HEK293 (cell line): ENCODE results near the gene GPRC5D.
A peak's percentile ranks its signal among the peaks of the same experiment; 100 is the strongest.

Experiments used
- CTCF ChIA-PET: fragments of 350-600 bp; formaldehyde crosslinking; extraction: SDS; loops from one replicate; lab custom pipeline; 2021; ENCODE audit warnings: antibody characterized with exemption; lab: Yijun Ruan, JAX
- POLR2A ChIA-PET: fragments of 300-600 bp; formaldehyde crosslinking; extraction: SDS; loops from one replicate; lab custom pipeline; 2020; ENCODE audit warnings: antibody characterized with exemption, inconsistent platforms; lab: Yijun Ruan, JAX
- H3K27ac ChIP-seq: fragments of 200-500 bp; sonication (Bioruptor generic); 2 replicates; pipeline ENCODE4 v1.5.1; 2014; ENCODE audit warnings: low read depth, low read length, control low read depth, inconsistent platforms; ENCODE audit errors: extremely low read depth
- H3K36me3 ChIP-seq, 2 experiments: fragments of 200-500 bp in 1 of 2; sonication (Bioruptor generic) in 1 of 2; 1 replicate in 1 of 2; 2 replicates in 1 of 2; pipeline ENCODE4 v1.5.1; 2014 to 2017; ENCODE audit warnings: inconsistent platforms in 2 of 2, low read length in 2 of 2; ENCODE audit not compliant: control insufficient read depth in 2 of 2, insufficient read depth in 1 of 2
- H3K4me1 ChIP-seq: fragments of 200-500 bp; sonication (Bioruptor generic); 2 replicates; pipeline ENCODE4 v1.5.1; 2014; ENCODE audit warnings: mild to moderate bottlenecking, low read length, inconsistent platforms; ENCODE audit not compliant: control insufficient read depth, insufficient read depth
- H3K4me3 ChIP-seq: 2 replicates; pipeline ENCODE4 v1.5.1; 2011; ENCODE audit warnings: low read depth, mild to moderate bottlenecking, control low read depth, low read length, moderate library complexity
- H3K9me3 ChIP-seq: fragments of 200-500 bp; sonication (Bioruptor generic); 2 replicates; pipeline ENCODE4 v1.5.1; 2014; ENCODE audit warnings: low read depth, low read length, inconsistent platforms; ENCODE audit not compliant: control insufficient read depth, insufficient read depth
- FEZF1 ChIP-seq: fragments of 450-650 bp; formaldehyde crosslinking; IDR thresholded peaks from 2 replicates; pipeline ENCODE4 v1.5.1; 2016; ENCODE audit warnings: missing biosample characterization, missing genetic modification characterization
- GFI1B ChIP-seq: fragments of 450-650 bp; formaldehyde crosslinking; IDR thresholded peaks from 2 replicates; pipeline ENCODE4 v1.5.1; 2016; ENCODE audit warnings: missing biosample characterization, missing genetic modification characterization
- GLI4 ChIP-seq: fragments of 450-650 bp; formaldehyde crosslinking; IDR thresholded peaks from 2 replicates; pipeline ENCODE4 v1.5.1; 2016; ENCODE audit warnings: missing biosample characterization, missing genetic modification characterization
- OVOL3 ChIP-seq: fragments of 450-650 bp; formaldehyde crosslinking; IDR thresholded peaks from 2 replicates; pipeline ENCODE4 v1.5.1; 2016; ENCODE audit warnings: missing biosample characterization, missing genetic modification characterization
- REPIN1 ChIP-seq: fragments of 450-650 bp; formaldehyde crosslinking; IDR thresholded peaks from 2 replicates; pipeline ENCODE4 v1.5.1; 2017; ENCODE audit warnings: missing biosample characterization, missing genetic modification characterization, low read depth
- SP3 ChIP-seq: fragments of 450-650 bp; formaldehyde crosslinking; IDR thresholded peaks from 2 replicates; pipeline ENCODE4 v1.5.1; 2016; ENCODE audit warnings: missing biosample characterization, missing genetic modification characterization
- WT1 ChIP-seq: fragments of 450-650 bp; formaldehyde crosslinking; IDR thresholded peaks from 2 replicates; pipeline ENCODE4 v1.5.1; 2016; ENCODE audit warnings: missing biosample characterization, missing genetic modification characterization
- ZBTB17 ChIP-seq: fragments of 450-650 bp; formaldehyde crosslinking; IDR thresholded peaks from 2 replicates; pipeline ENCODE4 v1.5.1; 2016; ENCODE audit warnings: missing biosample characterization, missing genetic modification characterization
- ZFP3 ChIP-seq: fragments of 450-650 bp; formaldehyde crosslinking; IDR thresholded peaks from 2 replicates; pipeline ENCODE4 v1.5.1; 2016; ENCODE audit warnings: low read depth, missing biosample characterization, missing genetic modification characterization
- ZNF132 ChIP-seq: fragments of 450-650 bp; formaldehyde crosslinking; IDR thresholded peaks from 2 replicates; pipeline ENCODE4 v1.5.1; 2017; ENCODE audit warnings: missing biosample characterization, missing genetic modification characterization, borderline replicate concordance
- ZNF138 ChIP-seq: fragments of 450-650 bp; formaldehyde crosslinking; IDR thresholded peaks from 2 replicates; pipeline ENCODE4 v1.5.1; 2016; ENCODE audit warnings: missing biosample characterization, missing genetic modification characterization, borderline replicate concordance
- ZNF184 ChIP-seq: fragments of 450-650 bp; IDR thresholded peaks from 2 replicates; pipeline ENCODE4 v1.5.1; 2018; ENCODE audit warnings: missing biosample characterization, mild to moderate bottlenecking, missing genetic modification characterization
- ZNF324 ChIP-seq: fragments of 450-650 bp; formaldehyde crosslinking; IDR thresholded peaks from 2 replicates; pipeline ENCODE4 v1.5.1; 2016; ENCODE audit warnings: missing biosample characterization, missing genetic modification characterization
- ZNF335 ChIP-seq: fragments of 450-650 bp; formaldehyde crosslinking; conservative IDR thresholded peaks from 2 replicates; pipeline ENCODE4 v1.5.1; 2016; ENCODE audit warnings: missing biosample characterization, missing genetic modification characterization
- ZNF366 ChIP-seq: fragments of 450-650 bp; formaldehyde crosslinking; conservative IDR thresholded peaks from 2 replicates; pipeline ENCODE4 v1.5.1; 2016; ENCODE audit warnings: missing biosample characterization, missing genetic modification characterization
- ZNF416 ChIP-seq: fragments of 450-650 bp; formaldehyde crosslinking; IDR thresholded peaks from 2 replicates; pipeline ENCODE4 v1.5.1; 2016; ENCODE audit warnings: missing biosample characterization, missing genetic modification characterization
- ZNF544 ChIP-seq: fragments of 450-650 bp; formaldehyde crosslinking; IDR thresholded peaks from 2 replicates; pipeline ENCODE4 v1.5.0; 2017; ENCODE audit warnings: missing biosample characterization, missing genetic modification characterization
- ZNF571 ChIP-seq: fragments of 450-650 bp; formaldehyde crosslinking; IDR thresholded peaks from 2 replicates; pipeline ENCODE4 v1.5.0; 2017; ENCODE audit warnings: missing biosample characterization, missing genetic modification characterization
- ZNF664 ChIP-seq: fragments of 450-650 bp; formaldehyde crosslinking; IDR thresholded peaks from 2 replicates; pipeline ENCODE4 v1.5.1; 2016; ENCODE audit warnings: missing biosample characterization, missing genetic modification characterization
- ZNF707 ChIP-seq: fragments of 450-650 bp; formaldehyde crosslinking; IDR thresholded peaks from 2 replicates; pipeline ENCODE4 v1.5.1; 2016; ENCODE audit warnings: missing biosample characterization, missing genetic modification characterization
- ZNF776 ChIP-seq: fragments of 450-650 bp; formaldehyde crosslinking; IDR thresholded peaks from 2 replicates; pipeline ENCODE4 v1.5.0; 2017; ENCODE audit warnings: missing biosample characterization, missing genetic modification characterization, borderline replicate concordance
- ZNF791 ChIP-seq: fragments of 450-650 bp; formaldehyde crosslinking; IDR thresholded peaks from 2 replicates; pipeline ENCODE4 v1.5.1; 2016; ENCODE audit warnings: missing biosample characterization, missing genetic modification characterization
- TF ChIP-seq, protein P1 (sequence below): fragments of 450-650 bp; formaldehyde crosslinking; IDR thresholded peaks from 2 replicates; pipeline ENCODE4 v1.5.1; 2016; ENCODE audit warnings: missing biosample characterization, missing genetic modification characterization
- TF ChIP-seq, protein P2 (sequence below): fragments of 450-650 bp; formaldehyde crosslinking; IDR thresholded peaks from 2 replicates; pipeline ENCODE4 v1.5.1; 2016; ENCODE audit warnings: missing biosample characterization, missing genetic modification characterization
- TF ChIP-seq, protein P3 (sequence below): fragments of 450-650 bp; formaldehyde crosslinking; IDR thresholded peaks from 2 replicates; pipeline ENCODE4 v1.5.1; 2017; ENCODE audit warnings: missing biosample characterization, missing genetic modification characterization
- TF ChIP-seq, protein P4 (sequence below): sonication (generic); formaldehyde crosslinking; IDR thresholded peaks from 2 replicates; pipeline ENCODE4 v1.8.1; 2022; ENCODE audit warnings: mild to moderate bottlenecking, moderate library complexity, missing genetic modification reagents
- TF ChIP-seq, protein P5 (sequence below): fragments of 450-650 bp; formaldehyde crosslinking; IDR thresholded peaks from 2 replicates; pipeline ENCODE4 v1.5.1; 2016; ENCODE audit warnings: missing biosample characterization, missing genetic modification characterization, borderline replicate concordance

GPRC5D gene

DNA sequence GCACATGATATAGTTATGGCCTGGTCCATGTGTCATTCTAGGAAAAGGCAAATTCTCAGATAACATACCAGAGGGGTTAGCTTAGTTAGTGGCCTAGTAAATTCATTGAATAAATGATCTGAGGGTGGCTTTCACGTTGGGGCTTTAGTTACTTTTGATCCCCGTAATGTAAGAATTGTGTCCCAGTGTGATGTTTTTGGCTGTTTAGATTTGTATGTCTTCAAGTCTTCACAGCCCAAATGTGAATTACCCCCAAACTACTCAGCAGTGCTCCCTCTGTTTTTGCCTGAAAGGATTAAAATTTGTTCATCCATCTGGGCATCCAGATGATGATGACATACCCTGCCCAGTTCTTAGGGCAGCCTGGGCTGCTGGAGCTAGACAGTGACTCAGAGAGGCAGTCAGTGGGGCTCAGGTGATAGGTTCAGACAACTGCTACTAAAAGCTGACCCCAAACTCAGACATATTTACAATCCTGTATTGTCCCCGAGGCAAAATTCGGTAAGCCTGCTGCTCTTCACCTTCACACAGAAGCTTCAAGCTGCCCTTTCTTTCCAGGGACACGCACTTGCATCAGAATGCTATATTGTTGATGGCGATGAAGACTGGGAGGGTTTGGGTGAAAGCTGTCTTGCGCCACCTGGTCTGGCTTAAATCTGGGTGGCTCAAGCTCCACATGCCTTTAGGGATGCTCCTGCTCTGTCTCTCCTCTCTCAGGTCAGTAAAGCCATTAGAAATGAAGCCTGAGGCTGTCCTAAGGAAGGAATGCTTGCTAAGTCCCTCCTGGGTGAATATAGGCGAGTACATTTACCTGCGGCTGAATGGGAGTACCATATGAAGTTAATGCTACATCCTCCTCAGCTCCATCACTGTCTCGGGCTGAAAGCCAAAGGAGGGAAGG lies 10.3 kb downstream of the GPRC5D start:
- no peaks in the 10 kb centered on the region for H3K36me3 ChIP-seq
- no peaks in the 10 kb centered on the region for H3K4me1 ChIP-seq
- no peak overlapping the region for H3K27ac ChIP-seq
- ChIA-PET POLR2A (no interaction called here), CTCF (interaction anchor here (1.1 kb wide), 2 partner anchors 38 to 129 kb away, joined by 3 read pairs; no protein-coding TSS in a partner anchor)
- TF ChIP-seq ZNF571 (tag by site-specific recombination) (no peak), ZNF335 (peak; percentile 64), ZNF366 (tag by site-specific recombination) (no peak), ZNF416 (tag by site-specific recombination) (no peak), FEZF1 (tag by site-specific recombination) (no peak), ZBTB17 (no peak), GLI4 (tag by site-specific recombination) (no peak), ZNF791 (no peak), ZNF138 (tag by site-specific recombination) (no peak)
- TF ChIP-seq, protein P1, sequence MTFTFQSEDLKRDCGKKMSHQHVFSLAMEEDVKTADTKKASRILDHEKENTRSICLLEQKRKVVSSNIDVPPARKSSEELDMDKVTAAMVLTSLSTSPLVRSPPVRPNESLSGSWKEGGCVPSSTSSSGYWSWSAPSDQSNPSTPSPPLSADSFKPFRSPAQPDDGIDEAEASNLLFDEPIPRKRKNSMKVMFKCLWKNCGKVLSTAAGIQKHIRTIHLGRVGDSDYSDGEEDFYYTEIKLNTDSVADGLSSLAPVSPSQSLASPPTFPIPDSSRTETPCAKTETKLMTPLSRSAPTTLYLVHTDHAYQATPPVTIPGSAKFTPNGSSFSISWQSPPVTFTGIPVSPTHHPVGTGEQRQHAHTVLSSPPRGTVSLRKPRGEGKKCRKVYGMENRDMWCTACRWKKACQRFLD (tag by site-specific recombination) = no peak
- TF ChIP-seq, protein P2, sequence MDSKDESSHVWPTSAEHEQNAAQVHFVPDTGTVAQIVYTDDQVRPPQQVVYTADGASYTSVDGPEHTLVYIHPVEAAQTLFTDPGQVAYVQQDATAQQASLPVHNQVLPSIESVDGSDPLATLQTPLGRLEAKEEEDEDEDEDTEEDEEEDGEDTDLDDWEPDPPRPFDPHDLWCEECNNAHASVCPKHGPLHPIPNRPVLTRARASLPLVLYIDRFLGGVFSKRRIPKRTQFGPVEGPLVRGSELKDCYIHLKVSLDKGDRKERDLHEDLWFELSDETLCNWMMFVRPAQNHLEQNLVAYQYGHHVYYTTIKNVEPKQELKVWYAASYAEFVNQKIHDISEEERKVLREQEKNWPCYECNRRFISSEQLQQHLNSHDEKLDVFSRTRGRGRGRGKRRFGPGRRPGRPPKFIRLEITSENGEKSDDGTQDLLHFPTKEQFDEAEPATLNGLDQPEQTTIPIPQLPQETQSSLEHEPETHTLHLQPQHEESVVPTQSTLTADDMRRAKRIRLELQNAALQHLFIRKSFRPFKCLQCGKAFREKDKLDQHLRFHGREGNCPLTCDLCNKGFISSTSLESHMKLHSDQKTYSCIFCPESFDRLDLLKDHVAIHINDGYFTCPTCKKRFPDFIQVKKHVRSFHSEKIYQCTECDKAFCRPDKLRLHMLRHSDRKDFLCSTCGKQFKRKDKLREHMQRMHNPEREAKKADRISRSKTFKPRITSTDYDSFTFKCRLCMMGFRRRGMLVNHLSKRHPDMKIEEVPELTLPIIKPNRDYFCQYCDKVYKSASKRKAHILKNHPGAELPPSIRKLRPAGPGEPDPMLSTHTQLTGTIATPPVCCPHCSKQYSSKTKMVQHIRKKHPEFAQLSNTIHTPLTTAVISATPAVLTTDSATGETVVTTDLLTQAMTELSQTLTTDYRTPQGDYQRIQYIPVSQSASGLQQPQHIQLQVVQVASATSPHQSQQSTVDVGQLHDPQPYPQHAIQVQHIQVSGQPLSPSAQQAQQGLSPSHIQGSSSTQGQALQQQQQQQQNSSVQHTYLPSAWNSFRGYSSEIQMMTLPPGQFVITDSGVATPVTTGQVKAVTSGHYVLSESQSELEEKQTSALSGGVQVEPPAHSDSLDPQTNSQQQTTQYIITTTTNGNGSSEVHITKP (tag by site-specific recombination) = peak; percentile 88
- no peaks in the 10 kb centered on the region for H3K9me3 ChIP-seq
- H3K4me3 ChIP-seq = no peak overlapping the region

DNA sequence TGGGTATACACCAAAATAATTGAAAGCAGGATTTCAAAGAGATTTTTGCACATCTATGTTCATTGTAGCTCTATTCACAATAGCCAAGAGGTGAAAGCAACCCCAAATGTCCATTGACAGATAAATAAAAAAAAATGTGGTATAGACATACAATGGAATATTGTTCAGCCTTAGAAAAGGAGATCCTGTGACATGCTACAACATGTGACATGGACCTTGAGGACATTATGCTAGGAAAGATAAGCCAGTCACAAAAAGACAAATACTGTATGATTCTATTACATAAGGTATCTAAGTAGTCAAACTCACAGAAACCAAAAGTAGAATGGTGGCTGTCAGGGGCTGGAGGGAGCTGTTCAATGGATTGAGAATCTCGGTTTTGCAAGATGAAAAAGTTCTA lies 12.1 kb downstream of the GPRC5D start:
- Histone ChIP-seq H3K9me3 (no peaks in the 10 kb centered on the region), H3K4me3 (no peak overlapping the region), H3K4me1 (no peaks in the 10 kb centered on the region), H3K27ac (no peak overlapping the region), H3K36me3 (no peaks in the 10 kb centered on the region)
- ChIA-PET POLR2A (no interaction called here), CTCF (interaction anchor here (0.8 to 1.6 kb wide), 2 partner anchors 24 to 290 kb away, joined by 3 to 4 read pairs; no protein-coding TSS in a partner anchor)
- no peak for TF ChIP-seq REPIN1 (tag by site-specific recombination)
- TF ChIP-seq ZNF138 (tag by site-specific recombination) = no peak
- TF ChIP-seq GFI1B = no peak
- no peak for TF ChIP-seq ZNF132 (tag by site-specific recombination)
- TF ChIP-seq, protein P3, sequence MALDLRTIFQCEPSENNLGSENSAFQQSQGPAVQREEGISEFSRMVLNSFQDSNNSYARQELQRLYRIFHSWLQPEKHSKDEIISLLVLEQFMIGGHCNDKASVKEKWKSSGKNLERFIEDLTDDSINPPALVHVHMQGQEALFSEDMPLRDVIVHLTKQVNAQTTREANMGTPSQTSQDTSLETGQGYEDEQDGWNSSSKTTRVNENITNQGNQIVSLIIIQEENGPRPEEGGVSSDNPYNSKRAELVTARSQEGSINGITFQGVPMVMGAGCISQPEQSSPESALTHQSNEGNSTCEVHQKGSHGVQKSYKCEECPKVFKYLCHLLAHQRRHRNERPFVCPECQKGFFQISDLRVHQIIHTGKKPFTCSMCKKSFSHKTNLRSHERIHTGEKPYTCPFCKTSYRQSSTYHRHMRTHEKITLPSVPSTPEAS (tag by site-specific recombination) = no peak
- TF ChIP-seq ZNF324 = no peak
- TF ChIP-seq OVOL3 (tag by site-specific recombination) = no peak
- TF ChIP-seq, protein P4, sequence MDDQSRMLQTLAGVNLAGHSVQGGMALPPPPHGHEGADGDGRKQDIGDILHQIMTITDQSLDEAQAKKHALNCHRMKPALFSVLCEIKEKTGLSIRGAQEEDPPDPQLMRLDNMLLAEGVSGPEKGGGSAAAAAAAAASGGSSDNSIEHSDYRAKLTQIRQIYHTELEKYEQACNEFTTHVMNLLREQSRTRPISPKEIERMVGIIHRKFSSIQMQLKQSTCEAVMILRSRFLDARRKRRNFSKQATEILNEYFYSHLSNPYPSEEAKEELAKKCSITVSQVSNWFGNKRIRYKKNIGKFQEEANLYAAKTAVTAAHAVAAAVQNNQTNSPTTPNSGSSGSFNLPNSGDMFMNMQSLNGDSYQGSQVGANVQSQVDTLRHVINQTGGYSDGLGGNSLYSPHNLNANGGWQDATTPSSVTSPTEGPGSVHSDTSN (CRISPR knock-in tag) = no peak
- no peak for TF ChIP-seq ZNF776 (tag by site-specific recombination)
- TF ChIP-seq ZNF707 (tag by site-specific recombination) = no peak
- no peak for TF ChIP-seq ZNF544
- TF ChIP-seq ZFP3 = no peak
- TF ChIP-seq, protein P5, sequence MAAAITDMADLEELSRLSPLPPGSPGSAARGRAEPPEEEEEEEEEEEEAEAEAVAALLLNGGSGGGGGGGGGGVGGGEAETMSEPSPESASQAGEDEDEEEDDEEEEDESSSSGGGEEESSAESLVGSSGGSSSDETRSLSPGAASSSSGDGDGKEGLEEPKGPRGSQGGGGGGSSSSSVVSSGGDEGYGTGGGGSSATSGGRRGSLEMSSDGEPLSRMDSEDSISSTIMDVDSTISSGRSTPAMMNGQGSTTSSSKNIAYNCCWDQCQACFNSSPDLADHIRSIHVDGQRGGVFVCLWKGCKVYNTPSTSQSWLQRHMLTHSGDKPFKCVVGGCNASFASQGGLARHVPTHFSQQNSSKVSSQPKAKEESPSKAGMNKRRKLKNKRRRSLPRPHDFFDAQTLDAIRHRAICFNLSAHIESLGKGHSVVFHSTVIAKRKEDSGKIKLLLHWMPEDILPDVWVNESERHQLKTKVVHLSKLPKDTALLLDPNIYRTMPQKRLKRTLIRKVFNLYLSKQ (tag by site-specific recombination) = no peak
- no peak for TF ChIP-seq ZNF664 (tag by site-specific recombination)
- TF ChIP-seq WT1 (tag by site-specific recombination) = no peak
- no peak for TF ChIP-seq SP3 (tag by site-specific recombination)
- TF ChIP-seq ZNF184 (tag by site-specific recombination) = no peak
